Stimulated activated naive CD4-positive, alpha-beta T cell treated with Interleukin-2 at 50 U/mL for 16 hours (primary cell): ENCODE measurements around the gene OLFM1.
"Not testable (repeated sequence)": the region's sequence is repeated elsewhere in the genome, so short reads cannot be mapped to it uniquely, and the experiment has no call there.

Experiments
- DNase-seq: peaks from one replicate; lab custom pipeline; 2025; lab: John Stamatoyannopoulos, UW

Gene OLFM1

GRCh38 chr9:135060461-135061116 is 26.9 kb upstream of the OLFM1 start:
- DNase-seq, result no peak

- no peak for DNase-seq
These were observed 26.0 kb upstream of the OLFM1 start for GRCh38 chr9:135061441-135061840.

GRCh38 chr9:135062254-135062653 is 25.2 kb upstream of the OLFM1 start:
- DNase-seq, result no peak

- DNase-seq, result not testable (repeated sequence)
These were observed 24.0 kb upstream of the OLFM1 start for GRCh38 chr9:135063466-135063865.

GRCh38 chr9:135063888-135064287 is 23.6 kb upstream of the OLFM1 start:
- DNase-seq, result not testable (repeated sequence)

GRCh38 chr9:135065151-135065550 is 22.3 kb upstream of the OLFM1 start:
- no peak for DNase-seq

GRCh38 chr9:135065804-135066203 is 21.7 kb upstream of the OLFM1 start:
- DNase-seq, result no peak

GRCh38 chr9:135066291-135066690 is 21.2 kb upstream of the OLFM1 start:
- DNase-seq, result no peak

- DNase-seq, result no peak
These were observed 20.3 kb upstream of the OLFM1 start for GRCh38 chr9:135067096-135067710.

GRCh38 chr9:135068776-135069415 is 18.6 kb upstream of the OLFM1 start:
- no peak for DNase-seq

GRCh38 chr9:135069558-135070197 is 17.8 kb upstream of the OLFM1 start:
- no peak for DNase-seq

- DNase-seq, result no peak
These were observed 17.1 kb upstream of the OLFM1 start for GRCh38 chr9:135070198-135070951.

- DNase-seq, result no peak
These were observed 16.3 kb upstream of the OLFM1 start for GRCh38 chr9:135070964-135071735.

GRCh38 chr9:135073081-135073740 is 14.3 kb upstream of the OLFM1 start:
- no peak for DNase-seq

- DNase-seq, result no peak
These were observed 13.6 kb upstream of the OLFM1 start for GRCh38 chr9:135073741-135074305.

- DNase-seq, result no peak
These were observed 12.9 kb upstream of the OLFM1 start for GRCh38 chr9:135074354-135075233.

GRCh38 chr9:135075234-135076142 is 12.0 kb upstream of the OLFM1 start:
- DNase-seq, result no peak

GRCh38 chr9:135076143-135076875 is 11.2 kb upstream of the OLFM1 start:
- no peak for DNase-seq
